GM23248 (cell line): Measurements from ENCODE around the gene PERP. TPM values are rescaled to one million over a fixed set of nuclear protein-coding genes. Genes with fewer than 3 reads are reported as not detected.
A peak's percentile ranks its signal among the peaks of the same experiment; 100 is the strongest.

Experiments used
- DNase-seq: peaks from one replicate; pipeline ENCODE4 v3.0.0-alpha.2; 2015
- H2AFZ ChIP-seq: fragments of 200-600 bp; sonication (generic); 2 replicates; pipeline ENCODE4 v1.6.1; 2016; ENCODE audit warnings: antibody characterized with exemption
- H3F3A ChIP-seq: fragments of 200-600 bp; sonication (generic); 2 replicates; pipeline ENCODE4 v1.6.1; 2016; ENCODE audit warnings: mild to moderate bottlenecking, antibody characterized with exemption, mixed run types; ENCODE audit not compliant: insufficient read depth
- H3K27ac ChIP-seq: fragments of 200-600 bp; sonication (generic); 2 replicates; pipeline ENCODE4 v1.5.1; 2016; ENCODE audit warnings: mild to moderate bottlenecking
- H3K27me3 ChIP-seq: fragments of 200-600 bp; sonication (generic); replicated peaks from 2 replicates; pipeline ENCODE4 v1.6.1; 2016; ENCODE audit warnings: mild to moderate bottlenecking; ENCODE audit not compliant: insufficient read depth
- H3K36me3 ChIP-seq: fragments of 200-600 bp; sonication (generic); 2 replicates; pipeline ENCODE4 v1.6.1; 2016; ENCODE audit warnings: low read depth, mild to moderate bottlenecking
- H3K4me1 ChIP-seq: fragments of 200-600 bp; sonication (generic); 2 replicates; pipeline ENCODE4 v1.6.1; 2016; ENCODE audit warnings: mild to moderate bottlenecking; ENCODE audit not compliant: insufficient read depth
- H3K4me2 ChIP-seq: fragments of 200-600 bp; sonication (generic); one replicate; pipeline ENCODE4 v1.6.1; 2016; ENCODE audit warnings: mild to moderate bottlenecking; ENCODE audit not compliant: unreplicated experiment
- H3K4me3 ChIP-seq: fragments of 200-600 bp; sonication (generic); 2 replicates; pipeline ENCODE4 v1.5.1; 2016; ENCODE audit warnings: mild to moderate bottlenecking
- H3K79me2 ChIP-seq: fragments of 200-600 bp; sonication (generic); 2 replicates; pipeline ENCODE4 v1.6.1; 2016; ENCODE audit warnings: mild to moderate bottlenecking; ENCODE audit not compliant: insufficient read depth
- H3K9ac ChIP-seq: fragments of 200-600 bp; sonication (generic); 2 replicates; pipeline ENCODE4 v1.6.1; 2016; ENCODE audit warnings: mild to moderate bottlenecking
- H3K9me2 ChIP-seq: fragments of 200-600 bp; sonication (generic); 2 replicates; pipeline ENCODE4 v1.6.1; 2016; ENCODE audit warnings: mixed run types, mild to moderate bottlenecking, moderate library complexity; ENCODE audit not compliant: insufficient read depth
- H3K9me3 ChIP-seq: fragments of 200-600 bp; sonication (generic); one replicate; pipeline ENCODE4 v1.6.1; 2017; ENCODE audit warnings: low read depth
- H4K20me1 ChIP-seq: fragments of 200-600 bp; sonication (generic); 2 replicates; pipeline ENCODE4 v1.6.0; 2016; ENCODE audit not compliant: insufficient read depth
- EZH2 ChIP-seq: fragments of 200-600 bp; sonication (generic); IDR thresholded peaks from 2 replicates; pipeline ENCODE4 v1.6.1; 2018; ENCODE audit warnings: antibody characterized with exemption, mild to moderate bottlenecking; ENCODE audit not compliant: insufficient read depth, poor library complexity, severe bottlenecking
- EZH2phosphoT487 ChIP-seq: fragments of 200-600 bp; sonication (generic); IDR thresholded peaks from 2 replicates; pipeline ENCODE4 v1.6.1; 2018; ENCODE audit warnings: antibody characterized with exemption, moderate library complexity, mild to moderate bottlenecking, low read depth; ENCODE audit not compliant: insufficient read depth
- WGBS, 2 experiments: methylation state at CpG; one replicate each; pipeline ENCODE4 v1.1.6; 2015 to 2017; ENCODE audit warnings: low lambda C conversion rate in 2 of 2, low coverage in 1 of 2; ENCODE audit errors: missing lambda C conversion rate in 2 of 2; 5-methylcytosine and 5-hydroxymethylcytosine counted together
- in situ Hi-C: fragments of 300-500 bp; cut with MboI; formaldehyde crosslinking; loops from 2 replicates; pipeline ENCODE4 v1.15.0; 2020
- polyA plus RNA-seq: library from polyadenylated mRNA; unstranded; fragments of >200 nt; fragmentation: Nextera tagmentation; extraction: Ambion mirVana; gene quantifications from 2 replicates; pipeline ENCODE4 v1.2.1, GENCODE V29; 2016
- total RNA-seq: library from RNA; depleted of rRNA; stranded (reverse); fragments of >200 nt; shearing (Covaris generic); gene quantifications from 2 replicates; pipeline ENCODE4 v1.2.3, GENCODE V29; 2014

PERP gene
- total and polyA plus RNA-seq, 2 experiments from 2014 or later, result 28.5 to 45.7 TPM

GRCh38 chr6:138117376-138117914 is 10.2 kb upstream of the PERP start:
- 0 out of 2 replicates have a peak, but pooled peaks cover 17% of the 10 kb centered on the region for H3K27me3 ChIP-seq
- H3K4me3 ChIP-seq, result no peak overlapping the region
- 70% methylated on average over 8 of the region's 8 CpGs for WGBS, 2 experiments
- TF ChIP-seq EZH2phosphoT487 (no peak), EZH2 (no peak)
- no peaks in the 10 kb centered on the region for H3K36me3 ChIP-seq
- no peak overlapping the region for H3K4me2 ChIP-seq
- no peaks in the 10 kb centered on the region for H3F3A ChIP-seq
- H4K20me1 ChIP-seq, result no peaks in the 10 kb centered on the region
- H2AFZ ChIP-seq, result no peak overlapping the region
- H3K79me2 ChIP-seq, result no peaks in the 10 kb centered on the region
- H3K9me3 ChIP-seq, result no peaks in the 10 kb centered on the region
- DNase-seq, result no peak
- no peak overlapping the region for H3K27ac ChIP-seq
- no peak overlapping the region for H3K9ac ChIP-seq
- no peaks in the 10 kb centered on the region for H3K4me1 ChIP-seq
- H3K9me2 ChIP-seq, result no peaks in the 10 kb centered on the region
- in situ Hi-C loops, result loop anchor here (5.0 to 25.0 kb wide), 5 partner anchors 165 to 627 kb away; partner anchors contain the start of gene HEBP2

GRCh38 chr6:138116661-138116999 is 9.4 kb upstream of the PERP start:
- H3K4me1 ChIP-seq, result no peaks in the 10 kb centered on the region
- no peak overlapping the region for H3K27ac ChIP-seq
- no peaks in the 10 kb centered on the region for H3K79me2 ChIP-seq
- no peaks in the 10 kb centered on the region for H3K9me2 ChIP-seq
- WGBS, 2 experiments, result 33 to 41% methylated on average over 3 of the region's 3 CpGs
- no peak for DNase-seq
- H2AFZ ChIP-seq, result no peak overlapping the region
- no peaks in the 10 kb centered on the region for H3K36me3 ChIP-seq
- no peaks in the 10 kb centered on the region for H3K9me3 ChIP-seq
- no peak overlapping the region for H3K9ac ChIP-seq
- no peaks in the 10 kb centered on the region for H3F3A ChIP-seq
- H3K4me2 ChIP-seq, result no peak overlapping the region
- in situ Hi-C loops, result loop anchor here (5.0 to 25.0 kb wide), 5 partner anchors 166 to 628 kb away; partner anchors contain the start of gene HEBP2
- no peaks in the 10 kb centered on the region for H4K20me1 ChIP-seq
- H3K27me3 ChIP-seq, result 0 out of 2 replicates have a peak, but pooled peaks cover 13% of the 10 kb centered on the region
- TF ChIP-seq EZH2phosphoT487, result no peak
- TF ChIP-seq EZH2, result no peak
- H3K4me3 ChIP-seq, result no peak overlapping the region

DNA sequence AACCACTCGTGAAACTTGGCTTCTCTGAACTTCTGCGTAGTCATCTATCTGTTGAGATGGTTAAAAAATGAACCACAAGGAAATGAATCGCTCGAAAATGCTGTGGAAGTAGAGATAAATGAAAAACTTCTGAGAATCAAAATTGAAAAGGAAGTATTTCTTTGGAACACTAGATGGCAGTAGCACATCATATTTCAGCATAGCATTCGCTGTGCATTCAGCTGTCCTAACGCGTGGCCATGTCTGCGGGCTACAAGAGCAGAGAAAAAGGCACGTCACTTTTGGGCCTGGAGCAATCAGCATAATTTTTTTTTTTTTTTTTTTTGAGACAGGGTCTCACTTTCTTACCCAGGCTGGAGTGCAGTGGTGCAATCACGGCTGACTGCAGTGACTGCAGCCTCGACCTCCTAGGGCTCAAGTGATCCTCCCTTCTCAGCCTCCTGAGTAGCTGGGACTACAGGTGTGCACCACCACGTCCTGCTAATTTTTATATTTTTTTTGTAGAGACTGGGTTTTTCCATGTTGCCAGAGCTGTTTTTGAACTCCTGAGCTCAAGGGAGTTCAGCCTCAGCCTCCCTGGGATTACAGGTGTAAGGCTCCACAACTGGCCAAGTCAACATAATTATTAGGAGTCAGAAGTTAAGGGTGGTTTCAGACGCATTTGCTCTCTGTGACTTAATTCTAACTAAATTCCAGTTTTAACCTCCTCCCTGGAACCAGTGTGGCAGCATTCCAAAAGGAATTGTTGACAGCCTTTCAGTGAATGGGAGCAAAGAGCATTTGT is 8.8 kb upstream of the PERP start:
- Histone ChIP-seq H3F3A (no peaks in the 10 kb centered on the region), H3K9ac (no peak overlapping the region), H3K36me3 (no peaks in the 10 kb centered on the region), H3K79me2 (no peaks in the 10 kb centered on the region), H3K4me3 (no peak overlapping the region), H3K4me1 (no peaks in the 10 kb centered on the region), H3K9me2 (no peaks in the 10 kb centered on the region), H3K27me3 (0 out of 2 replicates have a peak, but pooled peaks cover 7% of the 10 kb centered on the region), H4K20me1 (no peaks in the 10 kb centered on the region), H3K9me3 (no peaks in the 10 kb centered on the region), H2AFZ (no peak overlapping the region), H3K27ac (no peak overlapping the region), H3K4me2 (no peak overlapping the region)
- DNase-seq, result peak; percentile 90
- 10 to 11% methylated on average over 13 of the region's 13 CpGs for WGBS, 2 experiments
- in situ Hi-C loops, result loop anchor here (5.0 to 25.0 kb wide), 5 partner anchors 166 to 629 kb away; partner anchors contain the start of gene HEBP2
- TF ChIP-seq EZH2 (no peak), EZH2phosphoT487 (no peak)

- Histone ChIP-seq H3F3A (no peaks in the 10 kb centered on the region), H3K36me3 (no peaks in the 10 kb centered on the region), H3K4me2 (no peak overlapping the region), H3K9me3 (no peaks in the 10 kb centered on the region), H3K4me3 (no peak overlapping the region), H3K27me3 (no peaks in the 10 kb centered on the region), H3K9ac (no peak overlapping the region), H4K20me1 (no peaks in the 10 kb centered on the region), H3K27ac (no peak overlapping the region), H3K79me2 (no peaks in the 10 kb centered on the region), H3K9me2 (no peaks in the 10 kb centered on the region), H3K4me1 (no peaks in the 10 kb centered on the region), H2AFZ (no peak overlapping the region)
- 74 to 77% methylated on average over 7 of the region's 7 CpGs for WGBS, 2 experiments
- no peak for TF ChIP-seq EZH2phosphoT487
- in situ Hi-C loops, result loop anchor here (5.0 to 25.0 kb wide), 5 partner anchors 167 to 630 kb away; partner anchors contain the start of gene HEBP2
- no peak for DNase-seq
These were observed 8.0 kb upstream of the PERP start for GRCh38 chr6:138115201-138115600.
